ENCODE results near the gene TTN.
"Not testable (repeated sequence)": the region's sequence is repeated elsewhere in the genome, so short reads cannot be mapped to it uniquely, and the experiment has no call there.

TTN gene

GRCh38 chr2:178674122-178674521 lies 133.1 kb downstream of the TTN start:
- H3K4me1 ChIP-seq (ENCODE audit: insufficient read depth, low read length, poor library complexity, severe bottlenecking) = no peaks in the 10 kb centered on the region
- no peaks in the 10 kb centered on the region for H3K9me3 ChIP-seq (ENCODE audit: insufficient read depth, low read depth, low read length)
- TF ChIP-seq CTCF (conservative IDR thresholded peaks at IDR 0.05; ENCODE audit: low read length) (peak; percentile 40), EZH2phosphoT487 (IDR thresholded peaks at IDR 0.05; ENCODE audit: borderline replicate concordance) (no peak)
- H3K79me2 ChIP-seq (ENCODE audit: insufficient read depth, low read length) = no peaks in the 10 kb centered on the region
- no peak overlapping the region for H2AFZ ChIP-seq (ENCODE audit: low read length)
- no peaks in the 10 kb centered on the region for H3K27me3 ChIP-seq (ENCODE audit: insufficient read depth, low read length, poor library complexity, severe bottlenecking)
- no peaks in the 10 kb centered on the region for H4K20me1 ChIP-seq (ENCODE audit: insufficient read depth, low read length, poor library complexity, severe bottlenecking)
- H3K36me3 ChIP-seq (ENCODE audit: insufficient read depth, low read length) = no peaks in the 10 kb centered on the region
- no peak overlapping the region for H3K4me2 ChIP-seq (ENCODE audit: low read depth, low read length, poor library complexity, severe bottlenecking)
- no peaks in the 10 kb centered on the region for H3F3A ChIP-seq (ENCODE audit: low read depth)
- H3K9ac ChIP-seq (ENCODE audit: low read depth, low read length, poor library complexity, severe bottlenecking) = no peak overlapping the region
- H3K9me2 ChIP-seq (replicated peaks; ENCODE audit: low read depth, low read length) = no peaks in the 10 kb centered on the region
- H3K4me3 ChIP-seq (ENCODE audit: low read length, poor library complexity, severe bottlenecking) = no peak overlapping the region

GRCh38 chr2:178666458-178666857 lies 140.8 kb downstream of the TTN start:
- no peak overlapping the region for H3K9ac ChIP-seq (ENCODE audit: low read depth, low read length, poor library complexity, severe bottlenecking)
- H4K20me1 ChIP-seq (ENCODE audit: insufficient read depth, low read length, poor library complexity, severe bottlenecking) = no peaks in the 10 kb centered on the region
- H3F3A ChIP-seq (ENCODE audit: low read depth) = no peaks in the 10 kb centered on the region
- H3K79me2 ChIP-seq (ENCODE audit: insufficient read depth, low read length) = no peaks in the 10 kb centered on the region
- no peaks in the 10 kb centered on the region for H3K9me2 ChIP-seq (replicated peaks; ENCODE audit: low read depth, low read length)
- no peaks in the 10 kb centered on the region for H3K36me3 ChIP-seq (ENCODE audit: insufficient read depth, low read length)
- no peaks in the 10 kb centered on the region for H3K4me1 ChIP-seq (ENCODE audit: insufficient read depth, low read length, poor library complexity, severe bottlenecking)
- no peaks in the 10 kb centered on the region for H3K27me3 ChIP-seq (ENCODE audit: insufficient read depth, low read length, poor library complexity, severe bottlenecking)
- H3K4me2 ChIP-seq (ENCODE audit: low read depth, low read length, poor library complexity, severe bottlenecking) = no peak overlapping the region
- no peaks in the 10 kb centered on the region for H3K9me3 ChIP-seq (ENCODE audit: insufficient read depth, low read depth, low read length)
- H2AFZ ChIP-seq (ENCODE audit: low read length) = no peak overlapping the region
- H3K4me3 ChIP-seq (ENCODE audit: low read length, poor library complexity, severe bottlenecking) = no peak overlapping the region
- TF ChIP-seq EZH2phosphoT487 (IDR thresholded peaks at IDR 0.05; ENCODE audit: borderline replicate concordance) = no peak
- no peak for TF ChIP-seq CTCF (conservative IDR thresholded peaks at IDR 0.05; ENCODE audit: low read length)

- H3K4me1 ChIP-seq (ENCODE audit: insufficient read depth, low read length, poor library complexity, severe bottlenecking); H3K4me2 ChIP-seq (ENCODE audit: low read depth, low read length, poor library complexity, severe bottlenecking); H3K27me3 ChIP-seq (ENCODE audit: insufficient read depth, low read length, poor library complexity, severe bottlenecking); H2AFZ ChIP-seq (ENCODE audit: low read length); H3K9me2 ChIP-seq (replicated peaks; ENCODE audit: low read depth, low read length); H3K4me3 ChIP-seq (ENCODE audit: low read length, poor library complexity, severe bottlenecking); H3K79me2 ChIP-seq (ENCODE audit: insufficient read depth, low read length); H4K20me1 ChIP-seq (ENCODE audit: insufficient read depth, low read length, poor library complexity, severe bottlenecking); H3K36me3 ChIP-seq (ENCODE audit: insufficient read depth, low read length); H3F3A ChIP-seq (ENCODE audit: low read depth); H3K9ac ChIP-seq (ENCODE audit: low read depth, low read length, poor library complexity, severe bottlenecking); H3K9me3 ChIP-seq (ENCODE audit: insufficient read depth, low read depth, low read length): not testable (repeated sequence)
Measured at GRCh38 chr2:178658480-178658879, 148.7 kb downstream of the TTN start.

GRCh38 chr2:178650554-178650953 lies 156.7 kb downstream of the TTN start:
- TF ChIP-seq EZH2phosphoT487 (IDR thresholded peaks at IDR 0.05; ENCODE audit: borderline replicate concordance) (no peak), CTCF (conservative IDR thresholded peaks at IDR 0.05; ENCODE audit: low read length) (no peak)
- H3K4me1 ChIP-seq (ENCODE audit: insufficient read depth, low read length, poor library complexity, severe bottlenecking) = no peaks in the 10 kb centered on the region
- H3K9me3 ChIP-seq (ENCODE audit: insufficient read depth, low read depth, low read length) = no peaks in the 10 kb centered on the region
- no peaks in the 10 kb centered on the region for H3K36me3 ChIP-seq (ENCODE audit: insufficient read depth, low read length)
- no peaks in the 10 kb centered on the region for H3K27me3 ChIP-seq (ENCODE audit: insufficient read depth, low read length, poor library complexity, severe bottlenecking)
- H3K9ac ChIP-seq (ENCODE audit: low read depth, low read length, poor library complexity, severe bottlenecking) = no peak overlapping the region
- no peak overlapping the region for H3K4me2 ChIP-seq (ENCODE audit: low read depth, low read length, poor library complexity, severe bottlenecking)
- no peak overlapping the region for H2AFZ ChIP-seq (ENCODE audit: low read length)
- no peaks in the 10 kb centered on the region for H4K20me1 ChIP-seq (ENCODE audit: insufficient read depth, low read length, poor library complexity, severe bottlenecking)
- H3K4me3 ChIP-seq (ENCODE audit: low read length, poor library complexity, severe bottlenecking) = no peak overlapping the region
- H3K9me2 ChIP-seq (replicated peaks; ENCODE audit: low read depth, low read length) = no peaks in the 10 kb centered on the region
- no peaks in the 10 kb centered on the region for H3F3A ChIP-seq (ENCODE audit: low read depth)
- no peaks in the 10 kb centered on the region for H3K79me2 ChIP-seq (ENCODE audit: insufficient read depth, low read length)
